Fibroblast of upper back skin (primary cell): Measurements from ENCODE around the gene ADRB1.

Experiments used
- DNase-seq: peaks from one replicate; pipeline ENCODE4 v3.0.0-alpha.2; 2013

Gene ADRB1

GRCh38 chr10:114026189-114027040, 17.3 kb upstream of the ADRB1 start:
- DNase-seq, result peak; percentile 80

- DNase-seq, result no peak
Measured at GRCh38 chr10:114027041-114027394, 16.6 kb upstream of the ADRB1 start.

- no peak for DNase-seq
Measured at GRCh38 chr10:114027951-114028350, 15.7 kb upstream of the ADRB1 start.

- DNase-seq, result no peak
Measured at GRCh38 chr10:114028425-114028824, 15.2 kb upstream of the ADRB1 start.

GRCh38 chr10:114029655-114030054, 14.0 kb upstream of the ADRB1 start:
- DNase-seq, result no peak

GRCh38 chr10:114030140-114030539, 13.5 kb upstream of the ADRB1 start:
- DNase-seq, result no peak

GRCh38 chr10:114031073-114031972, 12.3 kb upstream of the ADRB1 start:
- DNase-seq, result no peak

GRCh38 chr10:114033566-114033965, 10.1 kb upstream of the ADRB1 start:
- DNase-seq, result no peak

- DNase-seq, result no peak
Measured at GRCh38 chr10:114034923-114035645, 8.6 kb upstream of the ADRB1 start.

GRCh38 chr10:114035791-114036190, 7.9 kb upstream of the ADRB1 start:
- no peak for DNase-seq

- DNase-seq, result no peak
Measured at GRCh38 chr10:114038819-114039218, 4.8 kb upstream of the ADRB1 start.

GRCh38 chr10:114041166-114041565, 2.5 kb upstream of the ADRB1 start:
- no peak for DNase-seq

GRCh38 chr10:114042895-114043531, 653 bp upstream of the ADRB1 start:
- DNase-seq, result peak; percentile 24

- DNase-seq, result no peak
Measured at GRCh38 chr10:114044247-114045135, 825 bp downstream of the ADRB1 start.

GRCh38 chr10:114045136-114046086, 1.7 kb downstream of the ADRB1 start:
- no peak for DNase-seq

- no peak for DNase-seq
Measured at GRCh38 chr10:114046087-114046458, 2.4 kb downstream of the ADRB1 start.

GRCh38 chr10:114048472-114048871, 4.8 kb downstream of the ADRB1 start:
- no peak for DNase-seq

GRCh38 chr10:114051714-114052113, 8.0 kb downstream of the ADRB1 start:
- DNase-seq, result no peak

- DNase-seq, result no peak
Measured at GRCh38 chr10:114052255-114052654, 8.6 kb downstream of the ADRB1 start.

GRCh38 chr10:114053946-114054345, 10.3 kb downstream of the ADRB1 start:
- DNase-seq, result peak; percentile 62

GRCh38 chr10:114057855-114058254, 14.2 kb downstream of the ADRB1 start:
- DNase-seq, result no peak
